Measurements from ENCODE around the gene NKAIN4. TPM values are rescaled to one million over a fixed set of nuclear protein-coding genes. Genes with fewer than 3 reads are reported as not detected.

The NKAIN4 gene
- total and polyA plus RNA-seq, 2 donors (not counting 1 experiment from before 2014, with no cell fraction given) = not detected

GRCh38 chr20:63279931-63280330, 25.7 kb upstream of the NKAIN4 start:
- ChIA-PET POLR2A (no interaction called here), CTCF (no interaction called here)
- ATAC-seq (ENCODE audit: low read depth) (no peak), DNase-seq (no peak)
- Histone ChIP-seq H3K36me3 (replicated peaks in 1 of 2; ENCODE audit: control extremely low read depth in 1 of 2, control insufficient read depth in 1 of 2, extremely low read depth in 1 of 2, insufficient read depth in 2 of 2, low read length in 1 of 2) (peaks cover 0 to 35% of the 10 kb centered on the region in 2 experiments), H3K9me3 (ENCODE audit: control extremely low read depth in 1 of 3, control insufficient read depth in 2 of 3, insufficient read depth in 1 of 3, low read length in 2 of 3) (no peaks in the 10 kb centered on the region), H2AFZ (ENCODE audit: insufficient read depth, low read depth, low read length, poor library complexity, severe bottlenecking) (no peak overlapping the region), H3K4me1 (ENCODE audit: control insufficient read depth in 2 of 2, insufficient read depth in 2 of 2, low read length in 2 of 2) (no peaks in the 10 kb centered on the region), H3K27me3 (replicated peaks in 1 of 4; ENCODE audit: control extremely low read depth in 1 of 4, control insufficient read depth in 3 of 4, insufficient read depth in 4 of 4, low read length in 3 of 4) (no peaks in the 10 kb centered on the region), H4K20me1 (ENCODE audit: control insufficient read depth, insufficient read depth, low read length, poor library complexity, severe bottlenecking) (peaks cover 32% of the 10 kb centered on the region), H3K79me2 (ENCODE audit: control insufficient read depth, insufficient read depth, low read length) (peaks cover 26% of the 10 kb centered on the region), H3K9ac (ENCODE audit: low read length) (no peak overlapping the region), H3K4me2 (replicated peaks; ENCODE audit: low read depth, low read length, poor library complexity, severe bottlenecking) (no peak overlapping the region), H3K4me3 (ENCODE audit: control extremely low read depth in 1 of 5, extremely low read depth in 1 of 5, insufficient read depth in 1 of 5, low read depth in 2 of 5, low read length in 4 of 5) (no peak overlapping the region), H3K27ac (ENCODE audit: low read length in 2 of 2) (no peak overlapping the region)
- 100% methylated on average over 9 of the region's 15 CpGs for WGBS (ENCODE audit: insufficient coverage)
- no peaks in the 10 kb centered on the region for H3K27me3 Mint-ChIP-seq
- H3K4me1 Mint-ChIP-seq = peaks cover 6% of the 10 kb centered on the region
- TF ChIP-seq EZH2 (IDR thresholded peaks at IDR 0.05; ENCODE audit: borderline replicate concordance, insufficient read depth, low read depth, low read length, poor library complexity, severe bottlenecking) (no peak), CTCF (IDR thresholded peaks at IDR 0.05) (no peak)
- intact Hi-C loops (cut with micrococcal nuclease) = no loop called here
- H3K27ac Mint-ChIP-seq = no peak overlapping the region
- no peaks in the 10 kb centered on the region for H3K9me3 Mint-ChIP-seq (ENCODE audit: insufficient read depth)
- no peak overlapping the region for H3K4me3 Mint-ChIP-seq

- Histone ChIP-seq H3K9me3 (ENCODE audit: control extremely low read depth in 1 of 3, control insufficient read depth in 2 of 3, insufficient read depth in 1 of 3, low read length in 2 of 3) (no peaks in the 10 kb centered on the region), H3K4me1 (ENCODE audit: control insufficient read depth in 2 of 2, insufficient read depth in 2 of 2, low read length in 2 of 2) (peaks cover 4% of the 10 kb centered on the region in 2 donors), H3K4me3 (ENCODE audit: control extremely low read depth in 1 of 5, extremely low read depth in 1 of 5, insufficient read depth in 1 of 5, low read depth in 2 of 5, low read length in 4 of 5) (no peak overlapping the region), H2AFZ (ENCODE audit: insufficient read depth, low read depth, low read length, poor library complexity, severe bottlenecking) (no peak overlapping the region), H3K27ac (ENCODE audit: low read length in 2 of 2) (no peak overlapping the region), H3K4me2 (replicated peaks; ENCODE audit: low read depth, low read length, poor library complexity, severe bottlenecking) (no peak overlapping the region), H3K36me3 (replicated peaks in 1 of 2; ENCODE audit: control extremely low read depth in 1 of 2, control insufficient read depth in 1 of 2, extremely low read depth in 1 of 2, insufficient read depth in 2 of 2, low read length in 1 of 2) (peaks cover 0 to 35% of the 10 kb centered on the region in 2 experiments), H3K9ac (ENCODE audit: low read length) (no peak overlapping the region), H3K27me3 (replicated peaks in 1 of 4; ENCODE audit: control extremely low read depth in 1 of 4, control insufficient read depth in 3 of 4, insufficient read depth in 4 of 4, low read length in 3 of 4) (no peaks in the 10 kb centered on the region), H4K20me1 (ENCODE audit: control insufficient read depth, insufficient read depth, low read length, poor library complexity, severe bottlenecking) (peaks cover 43% of the 10 kb centered on the region), H3K79me2 (ENCODE audit: control insufficient read depth, insufficient read depth, low read length) (peaks cover 37% of the 10 kb centered on the region)
- ChIA-PET POLR2A (no interaction called here), CTCF (no interaction called here)
- Mint-ChIP-seq H3K27ac (no peak overlapping the region), H3K27me3 (no peaks in the 10 kb centered on the region), H3K9me3 (ENCODE audit: insufficient read depth) (no peaks in the 10 kb centered on the region), H3K4me3 (no peak overlapping the region), H3K4me1 (peaks cover 14% of the 10 kb centered on the region)
- intact Hi-C loops (cut with micrococcal nuclease) = no loop called here
- no peak for ATAC-seq (ENCODE audit: low read depth)
- no peak for DNase-seq
- WGBS (ENCODE audit: insufficient coverage) = 92% methylated on average over 16 of the region's 17 CpGs
- TF ChIP-seq EZH2 (IDR thresholded peaks at IDR 0.05; ENCODE audit: borderline replicate concordance, insufficient read depth, low read depth, low read length, poor library complexity, severe bottlenecking) = no peak
- no peak for TF ChIP-seq CTCF (IDR thresholded peaks at IDR 0.05)
Measured at GRCh38 chr20:63278661-63279060, 24.4 kb upstream of the NKAIN4 start.
